GM21825 (cell line): ENCODE results near the gene MYH10.

Experiments
- ATAC-seq: cut with Tn5 transposase; IDR thresholded peaks from one replicate; pipeline ENCODE4 v1.9.1; 2021; ENCODE audit warnings: mild to moderate bottlenecking, moderate library complexity; ENCODE audit not compliant: unreplicated experiment

The MYH10 gene

GRCh38 chr17:8451933-8452614 lies 178.5 kb downstream of the MYH10 start:
- no peak for ATAC-seq

- ATAC-seq = no peak
Observed at GRCh38 chr17:8448310-8448709, 182.2 kb downstream of the MYH10 start.

GRCh38 chr17:8447799-8448198 lies 182.7 kb downstream of the MYH10 start:
- no peak for ATAC-seq

- no peak for ATAC-seq
Observed at GRCh38 chr17:8445536-8445935, 185.0 kb downstream of the MYH10 start.

- ATAC-seq = no peak
Observed at GRCh38 chr17:8444494-8444893, 186.0 kb downstream of the MYH10 start.

GRCh38 chr17:8443756-8444155 lies 186.8 kb downstream of the MYH10 start:
- ATAC-seq = no peak

GRCh38 chr17:8442310-8442709 lies 188.2 kb downstream of the MYH10 start:
- no peak for ATAC-seq

GRCh38 chr17:8441690-8442089 lies 188.8 kb downstream of the MYH10 start:
- no peak for ATAC-seq

GRCh38 chr17:8439681-8440080 lies 190.8 kb downstream of the MYH10 start:
- ATAC-seq = no peak

GRCh38 chr17:8438441-8438840 lies 192.1 kb downstream of the MYH10 start:
- ATAC-seq = no peak

- ATAC-seq = no peak
Observed at GRCh38 chr17:8436844-8437171, 193.7 kb downstream of the MYH10 start.

GRCh38 chr17:8436169-8436843 lies 194.2 kb downstream of the MYH10 start:
- peak; percentile 39 for ATAC-seq

GRCh38 chr17:8435245-8436168 lies 195.0 kb downstream of the MYH10 start, which contains the start of gene NDEL1:
Gene NDEL1 (plus strand): TSS chr17:8435884. CDS start chr17:8444272, 8,388 bp downstream.
- peak; percentile 96 for ATAC-seq

GRCh38 chr17:8430966-8431365 lies 199.6 kb downstream of the MYH10 start:
- no peak for ATAC-seq

GRCh38 chr17:8426802-8427201 lies 203.7 kb downstream of the MYH10 start:
- ATAC-seq = no peak

- ATAC-seq = no peak
Observed at GRCh38 chr17:8426094-8426720, 204.3 kb downstream of the MYH10 start.
